ENCODE results near the gene NUMB.
"Not testable (repeated sequence)": the region's sequence is repeated elsewhere in the genome, so short reads cannot be mapped to it uniquely, and the experiment has no call there.

The NUMB gene

DNA sequence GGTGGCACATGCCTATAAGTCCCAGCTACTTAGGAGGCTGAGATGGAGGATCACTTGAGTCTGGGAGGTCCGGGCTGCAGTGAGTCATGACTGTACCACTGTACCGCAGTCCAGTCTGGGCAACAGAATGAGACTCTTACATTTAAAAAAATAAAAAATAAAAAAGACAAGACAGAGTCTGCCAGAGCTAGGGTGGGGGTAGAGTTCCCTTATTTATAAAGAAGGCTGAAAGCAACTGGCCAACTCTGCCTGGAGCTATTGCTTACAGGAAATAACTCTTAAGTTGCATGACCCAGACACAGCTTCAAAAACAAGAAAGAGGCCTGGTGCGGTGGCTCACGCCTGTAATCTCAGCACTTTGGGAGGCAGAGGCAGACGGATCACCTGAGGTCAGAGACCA lies 31.5 kb downstream of the NUMB start:
- TF ChIP-seq, protein P1, sequence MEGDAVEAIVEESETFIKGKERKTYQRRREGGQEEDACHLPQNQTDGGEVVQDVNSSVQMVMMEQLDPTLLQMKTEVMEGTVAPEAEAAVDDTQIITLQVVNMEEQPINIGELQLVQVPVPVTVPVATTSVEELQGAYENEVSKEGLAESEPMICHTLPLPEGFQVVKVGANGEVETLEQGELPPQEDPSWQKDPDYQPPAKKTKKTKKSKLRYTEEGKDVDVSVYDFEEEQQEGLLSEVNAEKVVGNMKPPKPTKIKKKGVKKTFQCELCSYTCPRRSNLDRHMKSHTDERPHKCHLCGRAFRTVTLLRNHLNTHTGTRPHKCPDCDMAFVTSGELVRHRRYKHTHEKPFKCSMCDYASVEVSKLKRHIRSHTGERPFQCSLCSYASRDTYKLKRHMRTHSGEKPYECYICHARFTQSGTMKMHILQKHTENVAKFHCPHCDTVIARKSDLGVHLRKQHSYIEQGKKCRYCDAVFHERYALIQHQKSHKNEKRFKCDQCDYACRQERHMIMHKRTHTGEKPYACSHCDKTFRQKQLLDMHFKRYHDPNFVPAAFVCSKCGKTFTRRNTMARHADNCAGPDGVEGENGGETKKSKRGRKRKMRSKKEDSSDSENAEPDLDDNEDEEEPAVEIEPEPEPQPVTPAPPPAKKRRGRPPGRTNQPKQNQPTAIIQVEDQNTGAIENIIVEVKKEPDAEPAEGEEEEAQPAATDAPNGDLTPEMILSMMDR (IDR thresholded peaks at IDR 0.05; ENCODE audit: borderline replicate concordance, insufficient read depth, low read depth, low read length), result no peak
- no peak overlapping the region for H3K4me3 ChIP-seq (ENCODE audit: low read depth, low read length)

DNA sequence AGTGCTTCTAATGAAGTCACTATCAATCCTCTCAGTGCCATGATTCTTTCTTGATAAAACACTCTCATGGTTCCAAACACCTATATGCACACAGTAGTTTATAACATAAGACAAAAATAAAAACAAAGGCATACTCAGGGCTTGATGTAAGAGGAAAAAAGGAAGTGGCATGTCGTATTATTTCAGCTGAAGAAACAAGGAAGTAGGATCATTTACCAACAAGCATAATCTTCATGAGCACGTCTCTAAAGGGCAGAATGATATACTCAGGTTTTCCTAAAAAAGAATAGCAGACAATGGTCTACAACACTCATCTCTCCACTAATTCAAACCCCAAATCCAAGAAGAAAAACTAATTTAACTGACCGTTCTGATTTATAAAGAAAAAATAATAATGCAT lies 33.9 kb downstream of the NUMB start:
- TF ChIP-seq, protein P1 (IDR thresholded peaks at IDR 0.05; ENCODE audit: borderline replicate concordance, insufficient read depth, low read depth, low read length), result no peak
- no peak overlapping the region for H3K4me3 ChIP-seq (ENCODE audit: low read depth, low read length)

DNA sequence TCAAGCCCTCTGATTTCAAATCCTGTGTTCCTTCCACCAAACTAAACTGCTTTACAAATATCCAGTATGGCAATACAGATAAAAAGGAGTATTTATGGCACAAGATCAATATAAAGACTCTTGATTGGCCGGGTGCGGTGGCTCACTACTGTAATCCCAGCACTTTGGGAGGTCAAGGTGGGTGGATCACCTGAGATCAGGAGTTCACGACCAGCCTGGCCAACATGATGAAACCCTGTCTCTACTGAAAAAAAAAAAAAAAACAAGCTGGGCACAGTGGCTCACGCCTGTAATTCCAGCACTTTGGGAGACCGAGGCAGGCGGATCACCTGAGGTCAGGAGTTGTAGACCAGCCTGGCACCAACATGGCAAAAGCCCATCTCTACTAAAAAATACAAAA lies 35.3 kb downstream of the NUMB start:
- not testable (repeated sequence) for H3K4me3 ChIP-seq (ENCODE audit: low read depth, low read length)

DNA sequence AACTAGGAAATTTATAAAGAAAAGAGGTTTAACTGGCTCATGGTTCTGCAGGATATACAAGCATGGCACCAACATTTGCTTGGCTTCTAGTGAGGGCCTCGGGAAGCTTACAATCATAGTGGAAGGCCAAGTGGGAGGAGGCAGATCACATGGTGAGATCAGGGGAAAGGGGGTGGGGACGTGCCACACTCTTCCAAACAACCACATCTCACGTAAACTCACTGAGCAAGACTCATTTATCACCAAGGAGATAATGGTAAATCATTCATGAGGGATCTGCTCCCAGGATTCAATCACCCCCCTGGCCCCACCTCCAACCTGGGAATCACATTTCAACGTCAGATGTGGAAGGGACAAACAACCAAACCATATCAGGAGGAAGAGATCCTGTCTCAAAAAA lies 35.8 kb downstream of the NUMB start:
- no peak overlapping the region for H3K4me3 ChIP-seq (ENCODE audit: low read depth, low read length)
- TF ChIP-seq, protein P1 (IDR thresholded peaks at IDR 0.05; ENCODE audit: borderline replicate concordance, insufficient read depth, low read depth, low read length), result no peak

DNA sequence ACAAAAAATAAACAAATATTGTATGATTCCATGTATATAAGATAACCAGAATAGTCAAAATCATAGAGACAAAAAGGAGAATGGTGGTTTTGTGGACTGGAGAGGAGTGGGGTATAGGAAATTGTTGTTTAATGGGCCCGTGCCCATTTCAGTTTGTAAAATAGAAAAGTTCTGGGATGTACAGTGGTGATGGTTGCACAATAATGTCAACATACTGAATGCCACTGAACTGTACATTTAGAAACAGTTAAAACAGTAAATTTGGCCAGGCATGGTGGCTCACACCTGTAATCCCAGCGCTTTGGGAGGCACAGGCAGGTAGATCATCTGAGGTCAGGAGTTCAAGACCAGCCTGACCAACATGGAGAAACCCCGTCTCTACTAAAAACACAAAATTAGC lies 40.1 kb downstream of the NUMB start:
- TF ChIP-seq, protein P1 (IDR thresholded peaks at IDR 0.05; ENCODE audit: borderline replicate concordance, insufficient read depth, low read depth, low read length), result no peak
- H3K4me3 ChIP-seq (ENCODE audit: low read depth, low read length), result no peak overlapping the region

DNA sequence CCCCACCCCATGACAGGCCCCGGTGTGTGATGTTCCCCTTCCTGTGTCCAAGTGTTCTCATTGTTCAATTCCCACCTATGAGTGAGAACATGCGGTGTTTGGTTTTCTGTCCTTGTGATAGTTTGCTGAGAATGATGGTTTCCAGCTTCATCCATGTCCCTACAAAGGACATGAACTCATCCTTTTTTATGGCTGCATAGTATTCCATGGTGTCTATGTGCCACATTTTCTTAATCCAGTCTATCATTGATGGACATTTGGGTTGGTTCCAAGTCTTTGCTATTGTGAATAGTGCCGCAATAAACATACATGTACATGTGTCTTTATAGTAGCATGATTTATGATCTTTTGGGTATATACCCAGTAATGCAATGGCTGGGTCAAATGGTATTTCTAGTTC lies 52.1 kb downstream of the NUMB start:
- H3K4me3 ChIP-seq (ENCODE audit: low read depth, low read length), result not testable (repeated sequence)

DNA sequence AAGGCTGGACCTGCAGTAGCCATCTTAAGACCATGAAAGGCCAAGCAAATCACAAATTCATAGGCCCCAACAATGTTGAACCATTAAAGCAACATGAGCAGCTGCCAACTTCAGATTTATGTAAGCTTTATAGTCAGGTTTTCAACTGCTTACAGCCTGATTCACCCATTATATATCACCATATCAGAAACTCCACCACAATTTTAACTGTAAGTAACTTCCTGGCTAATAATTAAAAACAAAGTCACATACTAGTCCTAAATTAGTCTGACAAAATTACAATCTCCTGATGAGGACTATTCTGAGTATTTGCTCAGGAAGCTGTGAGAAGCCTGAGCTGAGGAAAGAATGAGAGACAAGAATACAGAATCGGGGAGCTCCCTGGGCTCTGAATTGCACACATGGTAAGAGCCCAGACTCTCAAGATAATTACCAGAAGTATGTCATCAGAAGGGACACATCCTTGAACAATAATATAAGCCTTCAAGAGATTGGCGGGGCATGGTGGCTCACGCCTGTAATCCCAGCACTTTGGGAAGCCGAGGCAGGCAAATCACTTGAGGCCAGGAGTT lies 55.1 kb downstream of the NUMB start:
- H3K4me3 ChIP-seq (ENCODE audit: low read depth, low read length), result no peak overlapping the region
- TF ChIP-seq, protein P1 (IDR thresholded peaks at IDR 0.05; ENCODE audit: borderline replicate concordance, insufficient read depth, low read depth, low read length), result no peak

DNA sequence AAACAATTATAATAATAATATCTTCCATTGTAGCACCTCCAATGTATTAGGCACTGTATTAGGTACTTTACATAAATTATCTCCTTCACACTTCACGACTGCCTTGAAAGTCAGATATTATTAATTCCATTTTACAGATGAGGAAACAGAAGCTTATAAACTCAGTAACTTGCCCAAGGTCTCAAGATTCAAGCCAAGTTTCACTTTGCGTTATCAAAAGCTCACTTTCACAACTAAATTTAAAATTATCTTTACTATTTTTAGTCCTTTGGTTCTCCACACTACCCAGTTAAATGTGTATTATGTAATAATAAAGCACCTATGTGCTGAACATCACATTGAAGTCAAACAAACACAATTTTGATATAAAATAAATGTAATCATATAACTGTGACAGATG lies 55.8 kb downstream of the NUMB start:
- H3K4me3 ChIP-seq (ENCODE audit: low read depth, low read length), result no peak overlapping the region
- TF ChIP-seq, protein P1 (IDR thresholded peaks at IDR 0.05; ENCODE audit: borderline replicate concordance, insufficient read depth, low read depth, low read length), result no peak
